WTC11 (cell line): ENCODE data around the gene DHX29. TPM values are rescaled to one million over a fixed set of nuclear protein-coding genes. Genes with fewer than 3 reads are reported as not detected.

Experiments used
- CBFB ChIP-seq: sonication (generic); formaldehyde crosslinking; IDR thresholded peaks from 2 replicates; pipeline ENCODE4 v1.8.1; 2022; ENCODE audit warnings: mild to moderate bottlenecking, low read depth, missing genetic modification reagents
- CREM ChIP-seq: sonication (generic); formaldehyde crosslinking; IDR thresholded peaks from 2 replicates; pipeline ENCODE4 v1.8.1; 2022; ENCODE audit warnings: mild to moderate bottlenecking, missing genetic modification reagents, moderate library complexity
- ESRRA ChIP-seq: sonication (generic); formaldehyde crosslinking; IDR thresholded peaks from 2 replicates; pipeline ENCODE4 v1.8.1; 2022; ENCODE audit warnings: mild to moderate bottlenecking, missing genetic modification reagents, borderline replicate concordance
- ETV6 ChIP-seq: sonication (generic); formaldehyde crosslinking; IDR thresholded peaks from 2 replicates; pipeline ENCODE4 v1.8.1; 2022; ENCODE audit warnings: mild to moderate bottlenecking, missing genetic modification reagents
- FOXK1 ChIP-seq: sonication (generic); formaldehyde crosslinking; IDR thresholded peaks from 2 replicates; pipeline ENCODE4 v1.8.0; 2022; ENCODE audit warnings: mild to moderate bottlenecking, moderate library complexity, missing genetic modification reagents
- FOXP1 ChIP-seq: sonication (generic); formaldehyde crosslinking; IDR thresholded peaks from 2 replicates; pipeline ENCODE4 v1.8.0; 2022; ENCODE audit warnings: missing genetic modification reagents, mild to moderate bottlenecking, moderate library complexity, borderline replicate concordance
- IRF2 ChIP-seq: sonication (generic); formaldehyde crosslinking; IDR thresholded peaks from 2 replicates; pipeline ENCODE4 v1.8.0; 2022; ENCODE audit warnings: low read depth, missing genetic modification reagents, borderline replicate concordance
- JAZF1 ChIP-seq: fragments of 250-450 bp; sonication (Bioruptor Pico); IDR thresholded peaks from 2 replicates; pipeline ENCODE4 v1.9.0; 2021; ENCODE audit warnings: moderate library complexity, mild to moderate bottlenecking, inconsistent platforms
- JUN ChIP-seq: sonication (generic); formaldehyde crosslinking; IDR thresholded peaks from 2 replicates; pipeline ENCODE4 v1.8.0; 2023; ENCODE audit warnings: mild to moderate bottlenecking, missing genetic modification reagents
- KAT7 ChIP-seq: sonication (generic); formaldehyde crosslinking; IDR thresholded peaks from 2 replicates; pipeline ENCODE4 v1.8.1; 2023; ENCODE audit warnings: missing genetic modification reagents, mild to moderate bottlenecking, borderline replicate concordance
- NFE2L1 ChIP-seq: sonication (generic); formaldehyde crosslinking; IDR thresholded peaks from 2 replicates; pipeline ENCODE4 v1.8.1; 2023; ENCODE audit warnings: missing genetic modification reagents
- NR2C2 ChIP-seq: sonication (generic); formaldehyde crosslinking; IDR thresholded peaks from 2 replicates; pipeline ENCODE4 v1.8.0; 2022; ENCODE audit warnings: mild to moderate bottlenecking, missing genetic modification reagents
- OVOL2 ChIP-seq: fragments of 250-450 bp; sonication (Bioruptor Pico); IDR thresholded peaks from 2 replicates; pipeline ENCODE4 v1.9.0; 2021; ENCODE audit warnings: mild to moderate bottlenecking, borderline replicate concordance
- RELA ChIP-seq: sonication (generic); formaldehyde crosslinking; IDR thresholded peaks from 2 replicates; pipeline ENCODE4 v1.8.1; 2022; ENCODE audit warnings: missing genetic modification reagents, mild to moderate bottlenecking, borderline replicate concordance
- SMAD3 ChIP-seq: sonication (generic); formaldehyde crosslinking; IDR thresholded peaks from 2 replicates; pipeline ENCODE4 v1.8.0; 2022; ENCODE audit warnings: missing genetic modification reagents, mild to moderate bottlenecking, borderline replicate concordance
- SOX15 ChIP-seq: fragments of 250-450 bp; sonication (Bioruptor Pico); IDR thresholded peaks from 2 replicates; pipeline ENCODE4 v1.9.0; 2021; ENCODE audit warnings: mild to moderate bottlenecking
- TEAD1 ChIP-seq: sonication (generic); formaldehyde crosslinking; IDR thresholded peaks from 2 replicates; pipeline ENCODE4 v1.8.0; 2022; ENCODE audit warnings: mild to moderate bottlenecking, missing genetic modification reagents
- ZBTB21 ChIP-seq: sonication (generic); formaldehyde crosslinking; IDR thresholded peaks from 2 replicates; pipeline ENCODE4 v1.8.1; 2023; ENCODE audit warnings: mild to moderate bottlenecking, missing genetic modification reagents, borderline replicate concordance
- ZNF232 ChIP-seq: sonication (generic); formaldehyde crosslinking; IDR thresholded peaks from 2 replicates; pipeline ENCODE4 v1.8.0; 2022; ENCODE audit warnings: mild to moderate bottlenecking, missing genetic modification reagents
- ZNF671 ChIP-seq: fragments of 250-450 bp; sonication (Bioruptor Pico); IDR thresholded peaks from 2 replicates; pipeline ENCODE4 v1.8.0; 2021; ENCODE audit warnings: mild to moderate bottlenecking
- total RNA-seq: library from RNA; stranded (reverse); gene quantifications from 3 replicates; pipeline ENCODE4 v1.2.3, GENCODE V29; 2021
- TF ChIP-seq, protein P1 (sequence below): sonication (generic); formaldehyde crosslinking; IDR thresholded peaks from 2 replicates; pipeline ENCODE4 v1.8.0; 2023; ENCODE audit warnings: missing genetic modification reagents, mild to moderate bottlenecking, borderline replicate concordance
- TF ChIP-seq, protein P2 (sequence below): sonication (generic); formaldehyde crosslinking; IDR thresholded peaks from 2 replicates; pipeline ENCODE4 v1.8.1; 2023; ENCODE audit warnings: mild to moderate bottlenecking, missing genetic modification reagents, borderline replicate concordance
- TF ChIP-seq, protein P3 (sequence below): sonication (generic); formaldehyde crosslinking; IDR thresholded peaks from 2 replicates; pipeline ENCODE4 v1.8.1; 2023; ENCODE audit warnings: mild to moderate bottlenecking, moderate library complexity, missing genetic modification reagents
- TF ChIP-seq, protein P4 (sequence below): sonication (generic); formaldehyde crosslinking; IDR thresholded peaks from 2 replicates; pipeline ENCODE4 v1.8.1; 2023; ENCODE audit warnings: mild to moderate bottlenecking, missing genetic modification reagents, moderate library complexity
- TF ChIP-seq, protein P5 (sequence below): fragments of 200-600 bp; IDR thresholded peaks from 2 replicates; pipeline ENCODE4 v1.8.0; 2022; ENCODE audit warnings: antibody characterized with exemption
- TF ChIP-seq, protein P6 (sequence below): sonication (generic); formaldehyde crosslinking; conservative IDR thresholded peaks from 2 replicates; pipeline ENCODE4 v1.8.1; 2022; ENCODE audit warnings: mild to moderate bottlenecking, missing genetic modification reagents

The DHX29 gene
- total RNA-seq, 1 experiment from 2014 or later = 29.7 TPM

DNA sequence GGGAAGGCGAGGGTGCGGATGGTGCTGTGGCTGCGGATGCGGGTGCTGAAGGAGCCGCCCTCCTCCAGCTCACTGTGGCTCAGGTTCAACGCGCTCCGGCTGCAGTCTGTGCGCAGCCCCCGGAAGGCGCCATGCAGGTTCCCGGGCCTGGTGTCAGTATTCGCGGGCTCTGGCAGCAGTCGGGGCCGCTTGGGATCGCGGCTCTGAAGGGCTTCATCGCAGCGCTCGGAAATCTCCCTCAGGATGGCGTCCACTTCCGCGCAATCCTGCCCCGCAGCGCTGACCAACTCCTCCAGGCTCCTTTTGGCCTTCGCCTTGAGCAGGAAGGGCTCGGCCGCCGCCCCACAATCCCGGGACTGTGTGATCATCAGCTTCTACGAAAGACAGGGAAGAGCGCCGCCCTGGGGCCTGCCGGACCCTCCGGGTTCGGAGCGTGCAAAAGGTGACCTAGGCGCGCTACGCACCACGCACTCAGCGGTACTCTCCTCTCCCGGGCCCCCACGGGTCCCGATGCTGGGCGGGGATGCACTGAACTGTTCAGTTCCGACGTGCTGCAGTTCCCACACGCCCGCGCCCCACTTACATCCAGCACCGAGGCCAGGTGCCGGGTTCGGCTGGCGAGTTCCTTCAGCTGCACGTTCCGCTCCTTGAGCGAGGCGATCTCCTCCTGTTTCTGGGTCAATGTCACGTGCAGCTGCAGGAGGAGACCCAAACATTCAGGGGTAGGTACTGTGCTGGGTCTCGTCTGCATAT, 86.9 kb downstream of the DHX29 start (continued):
- TF ChIP-seq TEAD1 (CRISPR knock-in tag) = no peak
- TF ChIP-seq, protein P1, sequence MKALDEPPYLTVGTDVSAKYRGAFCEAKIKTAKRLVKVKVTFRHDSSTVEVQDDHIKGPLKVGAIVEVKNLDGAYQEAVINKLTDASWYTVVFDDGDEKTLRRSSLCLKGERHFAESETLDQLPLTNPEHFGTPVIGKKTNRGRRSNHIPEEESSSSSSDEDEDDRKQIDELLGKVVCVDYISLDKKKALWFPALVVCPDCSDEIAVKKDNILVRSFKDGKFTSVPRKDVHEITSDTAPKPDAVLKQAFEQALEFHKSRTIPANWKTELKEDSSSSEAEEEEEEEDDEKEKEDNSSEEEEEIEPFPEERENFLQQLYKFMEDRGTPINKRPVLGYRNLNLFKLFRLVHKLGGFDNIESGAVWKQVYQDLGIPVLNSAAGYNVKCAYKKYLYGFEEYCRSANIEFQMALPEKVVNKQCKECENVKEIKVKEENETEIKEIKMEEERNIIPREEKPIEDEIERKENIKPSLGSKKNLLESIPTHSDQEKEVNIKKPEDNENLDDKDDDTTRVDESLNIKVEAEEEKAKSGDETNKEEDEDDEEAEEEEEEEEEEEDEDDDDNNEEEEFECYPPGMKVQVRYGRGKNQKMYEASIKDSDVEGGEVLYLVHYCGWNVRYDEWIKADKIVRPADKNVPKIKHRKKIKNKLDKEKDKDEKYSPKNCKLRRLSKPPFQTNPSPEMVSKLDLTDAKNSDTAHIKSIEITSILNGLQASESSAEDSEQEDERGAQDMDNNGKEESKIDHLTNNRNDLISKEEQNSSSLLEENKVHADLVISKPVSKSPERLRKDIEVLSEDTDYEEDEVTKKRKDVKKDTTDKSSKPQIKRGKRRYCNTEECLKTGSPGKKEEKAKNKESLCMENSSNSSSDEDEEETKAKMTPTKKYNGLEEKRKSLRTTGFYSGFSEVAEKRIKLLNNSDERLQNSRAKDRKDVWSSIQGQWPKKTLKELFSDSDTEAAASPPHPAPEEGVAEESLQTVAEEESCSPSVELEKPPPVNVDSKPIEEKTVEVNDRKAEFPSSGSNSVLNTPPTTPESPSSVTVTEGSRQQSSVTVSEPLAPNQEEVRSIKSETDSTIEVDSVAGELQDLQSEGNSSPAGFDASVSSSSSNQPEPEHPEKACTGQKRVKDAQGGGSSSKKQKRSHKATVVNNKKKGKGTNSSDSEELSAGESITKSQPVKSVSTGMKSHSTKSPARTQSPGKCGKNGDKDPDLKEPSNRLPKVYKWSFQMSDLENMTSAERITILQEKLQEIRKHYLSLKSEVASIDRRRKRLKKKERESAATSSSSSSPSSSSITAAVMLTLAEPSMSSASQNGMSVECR = no peak
- no peak for TF ChIP-seq JUN (CRISPR knock-in tag)
- no peak for TF ChIP-seq ZNF671
- no peak for TF ChIP-seq SMAD3 (CRISPR knock-in tag)
- TF ChIP-seq SOX15 (CRISPR knock-in tag) = no peak
- no peak for TF ChIP-seq OVOL2 (CRISPR knock-in tag)
- no peak for TF ChIP-seq JAZF1
- TF ChIP-seq, protein P2, sequence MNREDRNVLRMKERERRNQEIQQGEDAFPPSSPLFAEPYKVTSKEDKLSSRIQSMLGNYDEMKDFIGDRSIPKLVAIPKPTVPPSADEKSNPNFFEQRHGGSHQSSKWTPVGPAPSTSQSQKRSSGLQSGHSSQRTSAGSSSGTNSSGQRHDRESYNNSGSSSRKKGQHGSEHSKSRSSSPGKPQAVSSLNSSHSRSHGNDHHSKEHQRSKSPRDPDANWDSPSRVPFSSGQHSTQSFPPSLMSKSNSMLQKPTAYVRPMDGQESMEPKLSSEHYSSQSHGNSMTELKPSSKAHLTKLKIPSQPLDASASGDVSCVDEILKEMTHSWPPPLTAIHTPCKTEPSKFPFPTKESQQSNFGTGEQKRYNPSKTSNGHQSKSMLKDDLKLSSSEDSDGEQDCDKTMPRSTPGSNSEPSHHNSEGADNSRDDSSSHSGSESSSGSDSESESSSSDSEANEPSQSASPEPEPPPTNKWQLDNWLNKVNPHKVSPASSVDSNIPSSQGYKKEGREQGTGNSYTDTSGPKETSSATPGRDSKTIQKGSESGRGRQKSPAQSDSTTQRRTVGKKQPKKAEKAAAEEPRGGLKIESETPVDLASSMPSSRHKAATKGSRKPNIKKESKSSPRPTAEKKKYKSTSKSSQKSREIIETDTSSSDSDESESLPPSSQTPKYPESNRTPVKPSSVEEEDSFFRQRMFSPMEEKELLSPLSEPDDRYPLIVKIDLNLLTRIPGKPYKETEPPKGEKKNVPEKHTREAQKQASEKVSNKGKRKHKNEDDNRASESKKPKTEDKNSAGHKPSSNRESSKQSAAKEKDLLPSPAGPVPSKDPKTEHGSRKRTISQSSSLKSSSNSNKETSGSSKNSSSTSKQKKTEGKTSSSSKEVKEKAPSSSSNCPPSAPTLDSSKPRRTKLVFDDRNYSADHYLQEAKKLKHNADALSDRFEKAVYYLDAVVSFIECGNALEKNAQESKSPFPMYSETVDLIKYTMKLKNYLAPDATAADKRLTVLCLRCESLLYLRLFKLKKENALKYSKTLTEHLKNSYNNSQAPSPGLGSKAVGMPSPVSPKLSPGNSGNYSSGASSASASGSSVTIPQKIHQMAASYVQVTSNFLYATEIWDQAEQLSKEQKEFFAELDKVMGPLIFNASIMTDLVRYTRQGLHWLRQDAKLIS (CRISPR knock-in tag) = no peak
- peak; percentile 37; the same call in 1 of the 2 replicates for TF ChIP-seq ETV6 (CRISPR knock-in tag)
- TF ChIP-seq, protein P3, sequence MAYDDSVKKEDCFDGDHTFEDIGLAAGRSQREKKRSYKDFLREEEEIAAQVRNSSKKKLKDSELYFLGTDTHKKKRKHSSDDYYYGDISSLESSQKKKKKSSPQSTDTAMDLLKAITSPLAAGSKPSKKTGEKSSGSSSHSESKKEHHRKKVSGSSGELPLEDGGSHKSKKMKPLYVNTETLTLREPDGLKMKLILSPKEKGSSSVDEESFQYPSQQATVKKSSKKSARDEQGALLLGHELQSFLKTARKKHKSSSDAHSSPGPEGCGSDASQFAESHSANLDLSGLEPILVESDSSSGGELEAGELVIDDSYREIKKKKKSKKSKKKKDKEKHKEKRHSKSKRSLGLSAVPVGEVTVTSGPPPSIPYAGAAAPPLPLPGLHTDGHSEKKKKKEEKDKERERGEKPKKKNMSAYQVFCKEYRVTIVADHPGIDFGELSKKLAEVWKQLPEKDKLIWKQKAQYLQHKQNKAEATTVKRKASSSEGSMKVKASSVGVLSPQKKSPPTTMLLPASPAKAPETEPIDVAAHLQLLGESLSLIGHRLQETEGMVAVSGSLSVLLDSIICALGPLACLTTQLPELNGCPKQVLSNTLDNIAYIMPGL (CRISPR knock-in tag) = 0 out of 2 replicates have a peak, but pooled peaks have one; percentile 91
- TF ChIP-seq, protein P4, sequence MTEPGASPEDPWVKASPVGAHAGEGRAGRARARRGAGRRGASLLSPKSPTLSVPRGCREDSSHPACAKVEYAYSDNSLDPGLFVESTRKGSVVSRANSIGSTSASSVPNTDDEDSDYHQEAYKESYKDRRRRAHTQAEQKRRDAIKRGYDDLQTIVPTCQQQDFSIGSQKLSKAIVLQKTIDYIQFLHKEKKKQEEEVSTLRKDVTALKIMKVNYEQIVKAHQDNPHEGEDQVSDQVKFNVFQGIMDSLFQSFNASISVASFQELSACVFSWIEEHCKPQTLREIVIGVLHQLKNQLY (CRISPR knock-in tag) = no peak
- TF ChIP-seq ZBTB21 = no peak
- TF ChIP-seq CBFB (CRISPR knock-in tag) = no peak
- no peak for TF ChIP-seq FOXK1 (CRISPR knock-in tag)
- no peak for TF ChIP-seq ZNF232 (CRISPR knock-in tag)
- TF ChIP-seq KAT7 = no peak
- TF ChIP-seq FOXP1 = no peak
- TF ChIP-seq ESRRA (CRISPR knock-in tag) = no peak
- TF ChIP-seq IRF2 (CRISPR knock-in tag) = no peak
- TF ChIP-seq, protein P5, sequence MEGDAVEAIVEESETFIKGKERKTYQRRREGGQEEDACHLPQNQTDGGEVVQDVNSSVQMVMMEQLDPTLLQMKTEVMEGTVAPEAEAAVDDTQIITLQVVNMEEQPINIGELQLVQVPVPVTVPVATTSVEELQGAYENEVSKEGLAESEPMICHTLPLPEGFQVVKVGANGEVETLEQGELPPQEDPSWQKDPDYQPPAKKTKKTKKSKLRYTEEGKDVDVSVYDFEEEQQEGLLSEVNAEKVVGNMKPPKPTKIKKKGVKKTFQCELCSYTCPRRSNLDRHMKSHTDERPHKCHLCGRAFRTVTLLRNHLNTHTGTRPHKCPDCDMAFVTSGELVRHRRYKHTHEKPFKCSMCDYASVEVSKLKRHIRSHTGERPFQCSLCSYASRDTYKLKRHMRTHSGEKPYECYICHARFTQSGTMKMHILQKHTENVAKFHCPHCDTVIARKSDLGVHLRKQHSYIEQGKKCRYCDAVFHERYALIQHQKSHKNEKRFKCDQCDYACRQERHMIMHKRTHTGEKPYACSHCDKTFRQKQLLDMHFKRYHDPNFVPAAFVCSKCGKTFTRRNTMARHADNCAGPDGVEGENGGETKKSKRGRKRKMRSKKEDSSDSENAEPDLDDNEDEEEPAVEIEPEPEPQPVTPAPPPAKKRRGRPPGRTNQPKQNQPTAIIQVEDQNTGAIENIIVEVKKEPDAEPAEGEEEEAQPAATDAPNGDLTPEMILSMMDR = no peak
- no peak for TF ChIP-seq NR2C2 (CRISPR knock-in tag)
- TF ChIP-seq CREM (CRISPR knock-in tag) = 0 out of 2 replicates have a peak, but pooled peaks have one; percentile 20
- no peak for TF ChIP-seq RELA (CRISPR knock-in tag)
- no peak for TF ChIP-seq NFE2L1 (CRISPR knock-in tag)
- TF ChIP-seq, protein P6, sequence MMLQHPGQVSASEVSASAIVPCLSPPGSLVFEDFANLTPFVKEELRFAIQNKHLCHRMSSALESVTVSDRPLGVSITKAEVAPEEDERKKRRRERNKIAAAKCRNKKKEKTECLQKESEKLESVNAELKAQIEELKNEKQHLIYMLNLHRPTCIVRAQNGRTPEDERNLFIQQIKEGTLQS (CRISPR knock-in tag) = no peak
